HepG2 (cell line): ENCODE data around the gene PLEKHA8. TPM values are rescaled to one million over a fixed set of nuclear protein-coding genes. Genes with fewer than 3 reads are reported as not detected.

ENCODE experiments used
- ATAC-seq: fragments of 200-7000 bp; cut with Tn5 transposase; 3 replicates; pipeline ENCODE4 v1.9.1; 2020; ENCODE audit warnings: mild to moderate bottlenecking, moderate library complexity
- BruUV-seq: library from RNA; stranded (reverse); fragments of 400-500 nt; replicated peaks from 2 replicates; lab custom pipeline; 2021; lab: Mats Ljungman, UMichigan
- CTCF ChIA-PET: fragments of 300-600 bp; formaldehyde crosslinking; extraction: SDS; loops from one replicate; lab custom pipeline; 2021; ENCODE audit warnings: low total read pairs, inconsistent platforms, low intra/inter-chr PET ratio; lab: Yijun Ruan, JAX
- POLR2A ChIA-PET: fragments of 350-600 bp; sonication (Branson Sonifier 250); formaldehyde crosslinking; loops from one replicate; lab custom pipeline; 2020; ENCODE audit warnings: antibody characterized with exemption, inconsistent platforms; lab: Yijun Ruan, JAX
- DNase-seq: peaks from one replicate; pipeline ENCODE4 v3.0.0-alpha.2; 2015; ENCODE audit warnings: low spot score
- FAIRE-seq: peaks from 3 replicates; lab custom pipeline; 2011; peaks lifted over from hg19 to GRCh38; lab: Jason Lieb, UNC
- H2AFZ ChIP-seq: one replicate; pipeline ENCODE4 v1.6.1; 2011; ENCODE audit warnings: low read length, inconsistent platforms
- H3K27ac ChIP-seq: fragments of 300-600 bp; 3 replicates; pipeline ENCODE4 v1.8.0; 2011; ENCODE audit warnings: mixed run types, mild to moderate bottlenecking, mixed read lengths, low read length, inconsistent platforms; ENCODE audit not compliant: insufficient read depth; ENCODE audit errors: extremely low read length
- H3K27me3 ChIP-seq, 2 experiments: fragments of 200-600 bp in 1 of 2; 2 replicates in 1 of 2; 3 replicates in 1 of 2; pipeline versions ENCODE4 v1.6.0 to v1.8.0; 2011; ENCODE audit warnings: low read length in 2 of 2, mild to moderate bottlenecking in 2 of 2, moderate library complexity in 2 of 2, inconsistent platforms in 1 of 2; ENCODE audit not compliant: insufficient read depth in 2 of 2, control insufficient read depth in 1 of 2
- H3K36me3 ChIP-seq, 2 experiments: fragments of 200-600 bp in 1 of 2; replicated peaks in 1 of 2; 2 replicates in 1 of 2; 3 replicates in 1 of 2; pipeline versions ENCODE4 v1.5.1 to v1.8.0; 2011; ENCODE audit warnings: low read length in 2 of 2, inconsistent platforms in 1 of 2; ENCODE audit not compliant: insufficient read depth in 2 of 2, control insufficient read depth in 1 of 2
- H3K4me1 ChIP-seq: 2 replicates; pipeline ENCODE4 v1.5.1; 2012; ENCODE audit warnings: low read length, inconsistent platforms; ENCODE audit not compliant: insufficient read depth
- H3K4me2 ChIP-seq: 2 replicates; pipeline ENCODE4 v1.6.0; 2011; ENCODE audit warnings: low read depth, low read length, inconsistent platforms
- H3K4me3 ChIP-seq, 3 experiments: fragments of 200-600 bp in 1 of 3; sonication (generic), shearing (Covaris generic) in 1 of 3; replicated peaks in 1 of 3; 2 replicates each; pipeline ENCODE4 v1.5.1; 2011 to 2016; ENCODE audit warnings: low read length in 3 of 3, inconsistent platforms in 2 of 3, low read depth in 2 of 3, mild to moderate bottlenecking in 2 of 3, control low read depth in 1 of 3, mixed read lengths in 1 of 3; ENCODE audit not compliant: insufficient read depth in 1 of 3
- H3K79me2 ChIP-seq: one replicate; pipeline ENCODE4 v1.6.1; 2011; ENCODE audit warnings: low read length, inconsistent platforms; ENCODE audit not compliant: insufficient read depth
- H3K9ac ChIP-seq: 2 replicates; pipeline ENCODE4 v1.6.0; 2011; ENCODE audit warnings: mild to moderate bottlenecking, low read depth, low read length, inconsistent platforms; ENCODE audit not compliant: insufficient read depth
- H3K9me3 ChIP-seq: 2 replicates; pipeline ENCODE4 v1.5.1; 2012; ENCODE audit warnings: mild to moderate bottlenecking, low read length
- H4K20me1 ChIP-seq: 2 replicates; pipeline ENCODE4 v1.6.0; 2011; ENCODE audit warnings: inconsistent platforms, mild to moderate bottlenecking, low read length, moderate library complexity; ENCODE audit not compliant: insufficient read depth
- KDM6A ChIP-seq: IDR thresholded peaks from 2 replicates; pipeline ENCODE4 v1.6.1; 2016; ENCODE audit warnings: low read depth
- ZMYM3 ChIP-seq: sonication (generic); formaldehyde crosslinking; IDR thresholded peaks from 2 replicates; pipeline ENCODE4 v1.5.1; 2020; ENCODE audit warnings: mild to moderate bottlenecking, missing genetic modification reagents
- ZNF768 ChIP-seq: sonication (generic); formaldehyde crosslinking; IDR thresholded peaks from 2 replicates; pipeline ENCODE4 v1.4.0; 2020; ENCODE audit warnings: missing genetic modification reagents
- whole genome bisulfite sequencing: methylation state at CpG from one replicate; pipeline ENCODE4 v1.1.6; 2017; ENCODE audit warnings: low lambda C conversion rate; 5-methylcytosine and 5-hydroxymethylcytosine counted together
- in situ Hi-C: cut with HindIII; loops from 2 replicates; pipeline ENCODE4 v1.10.0; 2017; ENCODE audit warnings: low pct_unique_long_range_greater_than_20kb; ENCODE audit not compliant: extremely low pct_ligation_motif_present
- intact Hi-C: fragments of 100-400 bp; cut with micrococcal nuclease; formaldehyde crosslinking; loops from one replicate; pipeline ENCODE4 v1.10.0; 2022; ENCODE audit not compliant: unreplicated experiment
- polyA plus RNA-seq, 8 experiments: library from polyadenylated mRNA; depleted of rRNA in 3 of 8; stranded (reverse) in 7 of 8; unstranded in 1 of 8; fragments of >200 nt; fragmentation: Illumina TruSeq in 4 of 8; extraction: Trizol in 4 of 8; gene quantifications; 2 replicates each; pipeline versions ENCODE4 v1.2.1 to v1.2.3, GENCODE V29; 2011 to 2016; ENCODE audit warnings: low read depth in 4 of 8, missing spikeins in 1 of 8, mixed read lengths in 1 of 8; ENCODE audit not compliant: insufficient read depth in 1 of 8
- total RNA-seq, 5 experiments: library from RNA; depleted of rRNA; stranded (reverse); fragments of >200 nt; fragmentation: Illumina TruSeq; extraction: Trizol; gene quantifications; 2 replicates each; pipeline ENCODE4 v1.2.3, GENCODE V29; 2016; ENCODE audit warnings: low read depth in 1 of 5
- TF ChIP-seq, protein P1 (sequence below): sonication (generic); formaldehyde crosslinking; IDR thresholded peaks from 2 replicates; pipeline ENCODE4 v1.4.0; 2020; ENCODE audit warnings: mild to moderate bottlenecking, missing genetic modification reagents, borderline replicate concordance

PLEKHA8 gene
- total and polyA plus RNA-seq, 2 of the 13 experiments (the other 11 are each of a cell fraction or from before 2014, with no cell fraction given), result 12.5 to 26.4 TPM

DNA sequence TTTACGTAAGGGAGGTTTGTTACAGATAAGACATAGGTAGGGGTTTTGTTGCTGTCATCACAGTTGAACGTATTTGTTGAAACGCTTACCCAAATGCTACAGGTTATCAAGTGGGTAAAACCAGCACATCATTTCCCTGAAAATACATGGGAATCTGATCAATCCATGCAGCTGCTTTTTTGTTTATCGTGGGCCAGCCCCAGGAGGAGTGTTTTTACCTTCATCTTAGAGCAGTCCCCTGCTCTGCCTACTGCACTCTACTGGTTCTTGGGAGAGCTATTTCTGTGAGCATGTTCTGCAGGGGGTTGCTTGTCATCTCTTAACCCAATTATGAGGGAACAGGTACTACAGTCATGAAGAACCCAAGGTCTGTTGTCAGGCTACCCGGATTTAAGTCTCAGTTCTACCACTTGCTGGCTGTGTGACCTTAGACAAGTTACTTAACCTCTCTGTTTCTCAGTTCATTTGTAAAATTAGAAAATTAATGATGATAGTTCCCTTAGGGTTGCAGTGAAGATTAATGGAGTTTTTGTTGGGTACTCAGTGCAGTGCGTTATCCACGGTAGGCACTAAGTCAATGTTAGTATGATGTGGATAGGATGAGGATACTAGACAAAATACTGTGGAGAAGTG is 121.5 kb downstream of the PLEKHA8 start:
- TF ChIP-seq, protein P1, sequence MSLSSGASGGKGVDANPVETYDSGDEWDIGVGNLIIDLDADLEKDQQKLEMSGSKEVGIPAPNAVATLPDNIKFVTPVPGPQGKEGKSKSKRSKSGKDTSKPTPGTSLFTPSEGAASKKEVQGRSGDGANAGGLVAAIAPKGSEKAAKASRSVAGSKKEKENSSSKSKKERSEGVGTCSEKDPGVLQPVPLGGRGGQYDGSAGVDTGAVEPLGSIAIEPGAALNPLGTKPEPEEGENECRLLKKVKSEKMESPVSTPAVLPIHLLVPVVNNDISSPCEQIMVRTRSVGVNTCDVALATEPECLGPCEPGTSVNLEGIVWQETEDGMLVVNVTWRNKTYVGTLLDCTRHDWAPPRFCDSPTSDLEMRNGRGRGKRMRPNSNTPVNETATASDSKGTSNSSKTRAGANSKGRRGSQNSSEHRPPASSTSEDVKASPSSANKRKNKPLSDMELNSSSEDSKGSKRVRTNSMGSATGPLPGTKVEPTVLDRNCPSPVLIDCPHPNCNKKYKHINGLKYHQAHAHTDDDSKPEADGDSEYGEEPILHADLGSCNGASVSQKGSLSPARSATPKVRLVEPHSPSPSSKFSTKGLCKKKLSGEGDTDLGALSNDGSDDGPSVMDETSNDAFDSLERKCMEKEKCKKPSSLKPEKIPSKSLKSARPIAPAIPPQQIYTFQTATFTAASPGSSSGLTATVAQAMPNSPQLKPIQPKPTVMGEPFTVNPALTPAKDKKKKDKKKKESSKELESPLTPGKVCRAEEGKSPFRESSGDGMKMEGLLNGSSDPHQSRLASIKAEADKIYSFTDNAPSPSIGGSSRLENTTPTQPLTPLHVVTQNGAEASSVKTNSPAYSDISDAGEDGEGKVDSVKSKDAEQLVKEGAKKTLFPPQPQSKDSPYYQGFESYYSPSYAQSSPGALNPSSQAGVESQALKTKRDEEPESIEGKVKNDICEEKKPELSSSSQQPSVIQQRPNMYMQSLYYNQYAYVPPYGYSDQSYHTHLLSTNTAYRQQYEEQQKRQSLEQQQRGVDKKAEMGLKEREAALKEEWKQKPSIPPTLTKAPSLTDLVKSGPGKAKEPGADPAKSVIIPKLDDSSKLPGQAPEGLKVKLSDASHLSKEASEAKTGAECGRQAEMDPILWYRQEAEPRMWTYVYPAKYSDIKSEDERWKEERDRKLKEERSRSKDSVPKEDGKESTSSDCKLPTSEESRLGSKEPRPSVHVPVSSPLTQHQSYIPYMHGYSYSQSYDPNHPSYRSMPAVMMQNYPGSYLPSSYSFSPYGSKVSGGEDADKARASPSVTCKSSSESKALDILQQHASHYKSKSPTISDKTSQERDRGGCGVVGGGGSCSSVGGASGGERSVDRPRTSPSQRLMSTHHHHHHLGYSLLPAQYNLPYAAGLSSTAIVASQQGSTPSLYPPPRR (CRISPR knock-in tag), result no peak
- TF ChIP-seq ZNF768 (CRISPR knock-in tag), result peak; percentile 69; the same call in 1 of the 2 replicates
- TF ChIP-seq ZMYM3 (CRISPR knock-in tag), result peak; percentile 39; the same call in 1 of the 2 replicates
- no peak for TF ChIP-seq KDM6A
- Histone ChIP-seq H3K4me3 (no peak overlapping the region), H3K27ac (no peak overlapping the region), H3K36me3 (peaks cover 0 to 18% of the 10 kb centered on the region in 2 experiments; a peak in 1 of 5 replicates), H4K20me1 (no peaks in the 10 kb centered on the region), H3K4me2 (no peak overlapping the region), H3K27me3 (no peaks in the 10 kb centered on the region), H3K79me2 (no peaks in the 10 kb centered on the region), H3K4me1 (peaks cover 7% of the 10 kb centered on the region; the same call in 1 of the 2 replicates), H2AFZ (no peak overlapping the region), H3K9ac (no peak overlapping the region), H3K9me3 (no peaks in the 10 kb centered on the region)
- FAIRE-seq, result no peak
- WGBS, result 86% methylated on average over 7 of the region's 7 CpGs
- ATAC-seq, result no peak
- DNase-seq, result no peak
- no TSS peak for BruUV-seq
- ChIA-PET POLR2A (no interaction called here), CTCF (no interaction called here)
- in situ Hi-C loops, result no loop called here
- intact Hi-C loops, result no loop called here
